HG03280 (cell line): ENCODE results near the gene TMEM204.

ENCODE experiments used
- ATAC-seq: cut with Tn5 transposase; IDR thresholded peaks from one replicate; pipeline ENCODE4 v1.9.1; 2021; ENCODE audit warnings: mild to moderate bottlenecking, moderate library complexity; ENCODE audit not compliant: unreplicated experiment

Gene TMEM204

DNA sequence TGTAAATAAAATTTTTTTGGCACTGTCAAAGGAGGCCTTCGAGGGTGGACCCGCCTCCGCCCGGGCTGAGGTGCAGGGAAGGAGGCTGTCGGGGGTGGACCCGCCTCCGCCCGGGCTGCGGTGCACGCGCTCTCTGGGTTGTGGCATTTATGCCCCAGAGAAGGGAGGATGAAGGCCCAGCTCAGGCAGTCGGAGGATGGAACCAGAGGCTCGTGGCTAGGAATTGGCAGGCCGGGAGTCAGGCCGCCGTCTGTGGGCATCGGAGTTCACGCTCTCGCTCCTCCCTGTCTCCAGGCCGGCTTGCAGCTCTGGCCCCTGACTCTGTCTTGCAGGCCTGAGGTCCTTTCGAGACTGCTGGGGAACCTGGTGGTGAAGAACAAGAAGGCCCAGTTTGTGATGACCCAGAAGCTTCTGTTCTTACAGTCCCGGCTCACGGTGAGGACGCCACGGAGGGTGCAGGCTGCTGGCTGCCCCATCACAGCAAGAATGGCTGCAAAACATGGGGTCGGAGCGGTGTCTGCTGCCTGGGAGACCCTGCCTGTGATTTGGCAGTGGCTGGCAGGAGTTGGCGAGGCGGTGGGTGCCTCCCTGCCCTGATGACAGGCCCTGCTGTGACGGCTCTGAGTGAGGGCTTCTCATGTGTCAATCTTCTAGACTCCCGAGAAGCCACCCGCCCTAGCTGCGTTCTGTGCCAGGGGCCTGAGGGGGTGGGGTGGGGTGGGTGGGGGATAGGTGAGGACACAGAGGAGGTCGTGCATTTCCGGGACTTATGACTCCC, 34.4 kb upstream of the TMEM204 start:
- no peak for ATAC-seq

DNA sequence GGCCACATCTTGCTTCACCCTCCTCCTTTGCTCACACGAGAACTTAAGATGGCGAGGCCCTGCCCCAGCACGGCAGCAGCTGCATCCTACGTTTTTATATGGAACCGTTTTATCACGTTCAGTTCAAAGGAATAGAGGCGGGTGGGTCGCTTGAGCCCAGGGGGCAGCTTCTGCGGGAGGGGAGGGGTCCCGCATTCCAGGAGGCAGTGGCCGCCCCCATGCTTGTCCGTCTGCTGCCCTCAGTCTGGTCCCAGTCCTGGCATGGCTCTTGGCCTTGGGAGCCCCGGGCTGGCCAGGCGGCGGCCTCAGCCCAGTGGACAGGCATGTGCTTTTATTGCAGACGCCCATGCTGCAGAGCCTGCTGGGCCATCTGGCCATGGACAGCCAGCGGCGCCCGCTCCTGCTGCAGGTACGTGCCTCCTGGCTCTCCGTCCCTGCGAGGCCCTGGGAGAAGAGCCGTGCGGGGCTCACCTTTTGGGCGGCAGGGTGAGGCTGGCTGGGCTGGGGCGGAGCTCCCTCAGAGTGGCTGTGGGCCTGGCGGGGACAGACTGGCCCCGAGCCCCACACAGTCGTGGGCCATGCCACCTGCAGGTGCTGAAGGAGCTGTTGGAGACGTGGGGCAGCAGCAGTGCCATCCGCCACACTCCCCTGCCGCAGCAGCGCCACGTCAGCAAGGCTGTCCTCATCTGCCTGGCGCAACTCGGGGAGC, 33.6 kb upstream of the TMEM204 start:
- no peak for ATAC-seq

- no peak for ATAC-seq
Observed at GRCh38 chr16:1500465-1501150, 32.9 kb upstream of the TMEM204 start.

- ATAC-seq, result no peak
Observed at GRCh38 chr16:1501630-1502029, 31.8 kb upstream of the TMEM204 start.

DNA sequence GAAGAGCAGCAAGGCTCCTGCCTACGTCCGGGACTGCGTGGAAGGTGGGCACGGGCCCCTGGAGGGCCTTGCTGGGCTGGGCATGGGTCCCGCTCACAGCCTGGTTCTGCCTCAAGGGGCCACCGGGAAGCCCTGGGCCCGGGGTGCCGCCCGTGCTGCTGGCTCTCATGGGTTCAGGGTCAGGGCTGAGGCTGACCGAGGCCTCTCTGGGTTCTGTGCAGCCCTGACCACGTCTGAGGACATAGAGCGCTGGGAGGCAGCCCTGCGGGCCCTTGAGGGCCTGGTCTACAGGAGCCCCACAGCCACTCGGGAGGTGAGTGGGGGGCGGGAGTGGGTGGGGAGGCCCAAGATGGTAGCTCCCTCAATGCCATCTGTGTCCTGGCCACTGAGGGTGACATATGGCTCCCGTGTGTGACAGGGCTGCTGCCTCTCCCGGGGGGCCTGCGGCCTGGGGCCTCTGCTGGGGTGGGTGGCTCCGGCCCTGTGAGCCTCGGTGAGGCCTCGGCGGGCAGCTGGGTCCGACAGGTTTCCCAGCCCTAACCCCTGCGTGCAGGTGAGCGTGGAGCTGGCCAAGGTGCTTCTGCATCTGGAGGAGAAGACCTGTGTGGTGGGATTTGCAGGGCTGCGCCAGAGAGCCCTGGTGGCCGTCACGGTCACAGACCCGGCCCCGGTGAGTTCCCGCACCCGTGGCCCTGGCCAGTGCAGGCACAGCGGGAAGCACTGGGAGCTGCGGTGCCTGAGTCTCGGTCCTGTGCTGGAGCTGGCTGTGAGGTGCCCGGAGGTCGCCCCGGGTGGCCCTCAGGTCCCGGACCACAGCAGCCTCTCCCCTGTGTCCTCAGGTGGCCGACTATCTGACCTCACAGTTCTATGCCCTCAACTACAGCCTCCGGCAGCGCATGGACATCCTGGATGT, 31.1 kb upstream of the TMEM204 start:
- ATAC-seq, result no peak

DNA sequence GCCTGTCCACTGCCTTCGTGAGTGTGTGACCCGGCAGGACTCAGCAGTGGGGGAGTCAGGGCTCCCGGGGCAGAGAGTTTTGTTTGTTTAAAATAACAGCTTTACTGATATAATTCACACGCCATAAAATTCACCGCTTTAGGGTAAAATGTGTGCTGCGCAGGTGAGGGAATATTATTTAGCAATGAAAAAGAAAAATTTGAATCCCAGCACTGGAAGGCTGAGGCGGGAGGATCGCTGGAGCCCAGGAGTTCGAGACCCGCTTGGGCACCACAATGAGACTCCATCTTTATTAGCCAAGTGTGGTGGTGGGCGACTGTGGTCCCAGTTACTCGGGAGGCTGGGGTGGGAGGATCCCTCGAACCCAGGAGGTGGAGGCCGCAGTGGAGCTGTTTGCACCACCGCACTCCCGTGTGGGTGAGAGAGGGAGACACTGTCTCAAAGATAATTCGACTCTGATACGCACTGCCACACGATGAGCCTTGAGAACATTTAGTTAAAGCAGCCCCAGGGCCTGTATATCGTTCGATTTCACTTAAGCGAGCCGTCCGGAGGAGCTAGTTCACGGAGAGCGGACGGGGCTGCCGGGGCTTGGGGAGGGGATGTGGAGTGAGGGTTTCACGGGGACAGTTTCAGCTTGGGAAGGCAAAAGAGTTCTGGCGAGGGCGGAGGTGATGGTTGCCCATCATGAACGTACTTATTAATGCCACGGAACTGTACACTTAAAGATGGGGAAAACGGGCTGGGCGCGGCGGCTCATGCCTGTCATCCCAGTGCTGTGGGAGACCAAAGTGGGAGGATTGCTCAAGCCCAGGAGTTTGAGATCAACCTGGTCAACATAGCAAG, 30.1 kb upstream of the TMEM204 start:
- ATAC-seq, result no peak

GRCh38 chr16:1505073-1505844, 28.2 kb upstream of the TMEM204 start:
- no peak for ATAC-seq

- no peak for ATAC-seq
Observed at GRCh38 chr16:1505912-1506311, 27.6 kb upstream of the TMEM204 start.

- ATAC-seq, result no peak
Observed at GRCh38 chr16:1506494-1507213, 26.8 kb upstream of the TMEM204 start.

DNA sequence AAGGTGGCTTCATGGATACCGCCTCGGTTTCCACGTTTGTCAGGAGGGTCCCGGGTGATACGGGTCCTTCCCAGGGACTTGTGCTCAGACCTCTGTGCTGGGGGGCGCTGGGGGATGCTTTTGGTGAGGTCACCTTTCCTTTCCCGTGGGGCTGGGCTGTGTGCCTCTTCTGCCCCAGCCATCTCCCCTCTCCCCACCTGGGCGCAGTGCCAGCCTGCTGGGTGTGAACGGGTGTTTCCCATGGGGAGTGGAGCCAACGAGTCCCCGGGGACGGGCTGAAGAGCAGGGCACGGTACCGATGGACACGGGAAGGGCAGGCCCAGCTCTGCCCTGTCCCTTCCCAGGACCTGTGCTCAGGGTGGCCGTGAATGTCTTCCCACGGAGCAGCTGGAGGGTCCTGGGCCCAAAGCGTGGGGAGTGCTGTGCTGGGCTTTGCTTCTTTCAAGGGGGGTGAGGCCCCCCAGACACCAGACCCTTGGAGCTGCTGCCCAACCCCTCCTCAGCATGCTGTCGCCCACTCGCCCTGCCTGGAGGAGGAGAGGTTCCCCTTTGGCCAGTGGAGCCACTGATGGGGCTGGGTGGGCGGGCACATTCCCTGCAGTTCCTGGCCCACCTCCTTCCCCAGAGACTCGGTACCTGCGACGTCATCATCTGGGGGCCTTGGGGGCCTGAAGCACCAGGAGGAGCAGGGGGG, 24.8 kb upstream of the TMEM204 start:
- ATAC-seq, result no peak

GRCh38 chr16:1509307-1510221, 23.9 kb upstream of the TMEM204 start:
- no peak for ATAC-seq

GRCh38 chr16:1510272-1510671, 23.2 kb upstream of the TMEM204 start:
- no peak for ATAC-seq

DNA sequence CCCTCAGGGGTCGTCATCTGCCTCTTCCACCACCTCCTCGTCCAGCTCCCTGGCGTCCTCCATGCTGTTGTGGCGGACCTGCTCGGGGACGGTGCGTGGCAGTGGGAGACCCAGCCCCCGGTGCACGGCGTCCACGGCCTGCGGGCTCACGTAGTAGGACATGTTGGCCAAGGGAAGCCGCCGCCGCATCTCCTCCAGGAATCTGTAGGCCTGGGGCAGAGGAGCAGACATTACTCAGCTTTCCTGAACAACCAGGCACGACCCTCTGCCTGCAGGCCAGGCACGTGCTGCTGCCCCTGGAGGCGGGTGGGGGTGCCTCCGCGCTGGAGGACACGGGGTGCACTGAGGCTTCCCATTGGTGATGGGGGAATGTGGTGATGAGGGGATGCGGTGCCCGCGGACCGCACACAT, 22.5 kb upstream of the TMEM204 start:
- ATAC-seq, result no peak

- no peak for ATAC-seq
Observed at GRCh38 chr16:1511662-1512569, 21.6 kb upstream of the TMEM204 start.

DNA sequence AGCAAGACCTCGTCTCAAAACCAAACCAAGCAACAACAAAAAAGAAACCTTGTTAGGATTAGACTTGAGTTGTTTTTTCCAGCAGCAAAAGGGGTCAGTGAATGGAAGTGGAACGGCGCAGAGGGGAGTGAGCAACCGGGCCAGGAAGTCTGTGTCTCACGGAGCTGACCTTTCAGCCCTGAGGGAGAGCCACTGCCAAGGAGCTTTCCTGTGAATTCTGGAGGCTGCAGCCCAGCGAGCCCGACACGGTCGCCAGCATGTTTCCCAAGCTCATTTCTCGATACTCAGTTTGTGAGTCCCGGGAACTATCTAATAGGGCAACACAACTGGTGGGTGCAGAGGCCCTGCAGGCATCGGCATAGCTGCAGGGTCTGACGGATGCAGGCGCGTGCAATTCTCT, 20.7 kb upstream of the TMEM204 start:
- no peak for ATAC-seq

DNA sequence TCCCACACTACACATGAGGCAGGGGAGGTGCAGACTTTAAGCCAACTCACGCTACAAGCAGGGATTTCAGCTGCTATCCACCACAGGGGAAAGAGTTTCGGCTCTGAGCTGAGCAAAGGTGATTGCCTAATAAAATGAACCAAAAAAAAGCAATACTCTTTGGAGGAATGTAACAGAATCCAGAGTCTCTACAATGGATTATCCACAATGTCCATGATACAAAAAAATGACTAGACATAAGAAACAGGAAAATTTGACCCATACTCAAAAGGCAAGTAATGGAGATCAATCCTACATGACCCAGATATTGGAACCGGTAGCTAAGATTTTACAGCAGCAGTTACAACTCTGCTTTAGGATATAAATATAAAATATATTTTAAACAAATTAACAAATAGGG, 19.0 kb upstream of the TMEM204 start:
- no peak for ATAC-seq
